Hematopoietic multipotent progenitor cell treated with erythropoietin and hydrocortisone succinate and interleukin-3 and kit ligand, for 17 days (in vitro differentiated cells): ENCODE data around the gene DLEC1.
"Not testable (repeated sequence)": the region's sequence is repeated elsewhere in the genome, so short reads cannot be mapped to it uniquely, and the experiment has no call there.

ENCODE experiments used
- DNase-seq: peaks from one replicate; pipeline ENCODE4 v3.0.0-alpha.2; 2015; ENCODE audit warnings: low spot score

The DLEC1 gene

GRCh38 chr3:38120693-38121450 is 81.9 kb downstream of the DLEC1 start:
- DNase-seq, result no peak

GRCh38 chr3:38121451-38121831 is 82.4 kb downstream of the DLEC1 start:
- DNase-seq, result no peak

GRCh38 chr3:38121832-38122461 is 82.9 kb downstream of the DLEC1 start:
- DNase-seq, result no peak

DNA sequence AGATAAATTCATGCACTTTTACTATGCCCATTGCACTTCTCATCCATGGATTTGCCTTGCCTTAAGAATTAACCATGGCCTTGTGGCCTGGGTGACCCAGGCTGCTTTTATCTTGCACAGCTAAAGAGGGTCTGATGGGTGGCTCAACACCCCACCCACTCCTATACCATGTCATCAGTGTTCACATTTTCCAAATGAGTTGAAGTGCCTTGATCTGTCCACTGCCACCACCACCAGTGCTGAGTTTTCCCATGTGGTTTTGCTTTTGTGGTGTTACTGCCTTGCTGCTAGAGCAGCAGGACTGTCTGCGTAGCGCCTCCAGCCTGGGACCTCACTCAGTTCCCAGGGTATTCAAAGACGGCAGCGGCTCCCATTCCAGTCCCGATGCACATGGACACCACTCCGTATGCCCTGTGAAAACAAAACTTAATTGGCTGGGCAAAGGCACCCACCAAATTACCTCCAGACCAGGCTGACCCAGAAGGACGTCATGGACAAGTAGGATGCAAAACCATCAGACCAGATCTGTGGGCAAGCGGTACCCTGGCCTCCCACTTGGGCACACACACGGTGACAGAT is 83.8 kb downstream of the DLEC1 start:
- DNase-seq, result no peak

DNA sequence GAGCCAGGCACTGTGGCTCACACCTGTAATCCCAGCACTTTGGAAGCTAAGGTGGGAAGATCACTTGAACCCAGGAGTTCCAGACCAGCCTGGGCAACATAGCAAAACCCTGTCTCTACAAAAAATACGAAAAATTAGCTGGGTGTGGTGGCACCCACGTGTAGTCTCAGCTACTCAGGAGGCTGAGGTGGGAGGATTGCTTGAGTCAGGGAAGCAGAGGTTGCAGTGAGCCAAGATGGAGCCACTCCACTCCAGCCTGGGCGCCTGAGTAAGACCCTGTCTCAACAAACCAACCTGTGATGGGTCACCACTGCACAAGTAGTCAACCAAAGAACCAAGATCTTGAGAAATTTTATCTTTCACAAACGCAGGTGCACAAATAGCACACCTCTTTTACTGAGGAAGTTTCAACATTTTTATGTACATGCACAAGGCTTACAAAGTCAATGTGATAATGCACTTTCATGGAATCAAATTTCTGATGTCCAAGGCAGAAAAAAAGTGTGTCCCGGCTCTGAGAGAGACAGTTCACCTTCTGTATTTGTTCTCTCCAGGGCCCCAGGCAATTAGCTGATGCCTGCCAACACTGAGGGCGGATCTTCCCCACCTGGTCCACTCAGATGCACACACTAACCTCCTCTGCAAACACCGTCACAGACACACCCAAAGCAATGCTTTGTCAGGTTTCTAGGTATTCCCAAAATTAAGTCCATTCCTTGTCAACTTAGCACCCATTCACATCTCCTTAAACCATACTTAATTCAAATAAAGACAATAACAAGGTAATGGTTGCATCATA is 85.5 kb downstream of the DLEC1 start:
- no peak for DNase-seq

GRCh38 chr3:38125305-38126120 is 86.5 kb downstream of the DLEC1 start:
- DNase-seq, result no peak

DNA sequence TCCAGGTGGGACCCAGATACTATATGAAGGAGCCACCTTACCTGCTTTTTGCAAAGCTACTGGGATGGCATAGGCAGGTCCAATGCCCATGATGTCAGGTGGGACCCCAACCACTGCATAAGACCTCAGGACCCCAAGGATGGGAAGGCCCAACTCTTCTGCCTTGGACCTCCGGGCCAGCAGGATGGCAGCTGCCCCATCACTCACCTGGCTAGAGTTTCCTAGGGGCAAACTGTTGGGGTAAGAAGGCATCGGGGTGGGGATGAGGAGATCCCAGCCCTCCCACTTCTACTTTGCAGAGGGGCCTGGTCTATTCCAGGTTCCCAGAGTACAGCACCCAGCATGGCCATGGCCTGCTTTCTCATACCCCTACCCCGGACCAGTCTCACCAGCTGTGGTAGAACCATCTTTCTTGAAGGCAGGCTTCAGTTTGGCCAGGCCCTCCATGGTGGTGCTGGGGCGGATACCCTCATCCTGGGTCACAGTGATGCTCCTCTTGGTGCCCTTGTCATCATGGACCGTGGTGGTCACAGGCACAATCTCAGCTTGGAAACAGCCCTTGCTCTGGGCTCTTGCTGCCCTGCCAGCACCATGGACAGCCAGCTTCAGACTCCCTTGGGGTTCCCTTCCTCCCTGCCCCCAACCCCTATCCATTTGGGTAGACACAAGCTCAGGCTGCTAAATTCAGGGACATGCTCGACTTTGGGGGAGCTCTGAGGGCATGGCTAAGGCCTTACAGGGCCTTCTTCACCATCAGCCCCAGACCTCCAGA is 87.3 kb downstream of the DLEC1 start:
- no peak for DNase-seq

GRCh38 chr3:38127611-38128302 is 88.7 kb downstream of the DLEC1 start:
- DNase-seq, result no peak

DNA sequence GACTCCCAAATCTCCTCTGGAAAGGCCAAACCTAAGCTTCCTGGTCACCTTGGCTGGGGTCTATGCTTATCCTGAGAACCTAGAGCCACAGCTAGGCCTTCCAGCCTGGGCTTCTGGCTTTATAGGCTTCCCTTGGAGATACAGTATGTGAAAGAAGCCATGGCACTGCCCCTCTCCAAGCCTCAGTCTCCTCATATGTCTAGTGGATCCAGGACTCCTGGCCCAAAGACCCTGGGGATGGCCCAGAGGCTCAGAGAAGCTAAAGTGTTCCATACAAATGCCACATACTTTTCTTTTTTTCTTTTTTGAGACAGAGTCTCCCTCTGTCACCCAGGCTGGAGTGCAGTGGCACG is 89.3 kb downstream of the DLEC1 start:
- DNase-seq, result no peak

GRCh38 chr3:38129058-38129457 is 90.0 kb downstream of the DLEC1 start:
- no peak for DNase-seq

GRCh38 chr3:38130631-38131065 is 91.6 kb downstream of the DLEC1 start:
- DNase-seq, result no peak

DNA sequence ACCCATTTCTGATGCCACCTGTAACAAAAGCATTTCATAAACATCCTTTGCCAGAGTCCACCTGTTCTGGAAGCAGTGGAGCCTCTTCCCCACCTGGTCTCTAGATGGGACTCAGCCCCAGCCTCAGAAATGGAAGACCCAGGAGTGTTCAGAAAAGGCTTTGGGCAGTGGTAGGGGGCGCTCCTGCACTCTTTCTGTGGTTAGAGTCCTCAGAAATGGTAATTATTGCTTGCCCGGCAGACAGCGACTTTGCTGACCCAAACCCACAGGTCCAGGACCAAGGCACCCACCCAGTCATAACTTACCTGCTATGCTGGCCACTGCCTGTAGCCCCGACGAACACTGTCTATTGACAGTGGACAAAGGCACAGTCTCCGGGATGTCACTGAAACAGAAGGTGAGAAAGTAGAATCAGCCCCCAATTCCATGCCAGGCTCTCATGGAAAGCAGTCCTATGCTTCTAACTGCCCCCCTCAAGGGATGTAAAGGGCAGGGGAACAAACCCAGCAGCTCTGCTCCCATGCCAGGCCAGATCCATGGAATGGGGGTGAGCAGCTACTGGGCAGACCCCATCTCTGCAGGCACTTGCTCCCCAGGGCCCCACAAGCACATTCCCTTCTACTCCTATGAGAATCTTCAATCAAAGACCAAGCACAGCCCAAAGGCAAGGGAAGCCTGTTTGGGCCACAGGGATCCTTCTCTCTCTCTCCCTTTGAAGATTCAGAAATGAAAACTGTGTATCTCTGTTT is 92.8 kb downstream of the DLEC1 start:
- peak; percentile 61 for DNase-seq

GRCh38 chr3:38133209-38133556 is 94.2 kb downstream of the DLEC1 start:
- DNase-seq, result no peak

DNA sequence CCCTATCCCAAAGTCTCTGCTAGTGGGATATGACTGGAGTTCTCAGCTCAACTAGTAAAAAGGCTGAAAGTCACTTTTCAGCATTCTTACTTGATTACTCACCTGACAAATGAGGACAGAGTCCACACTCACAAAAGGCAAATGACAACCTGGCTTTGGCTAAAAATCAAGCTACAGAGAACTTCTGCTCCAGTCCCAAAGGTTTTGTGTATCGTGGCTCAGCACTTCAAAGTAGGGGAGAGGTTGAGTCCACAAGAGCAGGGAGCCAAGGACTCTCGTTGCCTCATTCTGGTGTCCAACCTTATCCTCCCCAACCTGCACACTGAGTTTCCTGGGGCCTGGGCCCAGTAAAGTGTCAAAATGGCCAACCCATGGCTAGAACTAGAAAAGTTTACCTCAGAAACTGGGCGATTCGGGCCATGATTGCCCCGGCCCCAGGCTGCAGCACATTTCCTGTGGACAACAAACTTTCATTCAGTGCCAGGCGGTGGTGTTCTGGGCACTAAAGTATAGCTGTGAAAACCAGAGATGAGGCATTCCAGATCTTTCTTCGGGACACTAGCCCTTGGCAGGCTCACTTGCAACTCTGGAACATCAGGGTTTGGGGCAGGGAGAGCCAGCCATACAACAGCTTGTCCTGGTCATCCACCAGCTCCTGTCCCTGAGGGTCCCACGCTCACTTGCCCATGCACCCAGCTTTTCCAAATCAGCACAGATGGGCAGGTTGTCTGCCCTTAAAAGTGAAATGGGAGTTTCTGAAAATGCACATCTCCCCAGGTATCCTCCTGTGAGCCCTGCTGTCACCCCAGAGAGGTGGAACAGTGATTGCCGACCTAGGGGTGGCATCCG is 94.8 kb downstream of the DLEC1 start:
- no peak for DNase-seq

DNA sequence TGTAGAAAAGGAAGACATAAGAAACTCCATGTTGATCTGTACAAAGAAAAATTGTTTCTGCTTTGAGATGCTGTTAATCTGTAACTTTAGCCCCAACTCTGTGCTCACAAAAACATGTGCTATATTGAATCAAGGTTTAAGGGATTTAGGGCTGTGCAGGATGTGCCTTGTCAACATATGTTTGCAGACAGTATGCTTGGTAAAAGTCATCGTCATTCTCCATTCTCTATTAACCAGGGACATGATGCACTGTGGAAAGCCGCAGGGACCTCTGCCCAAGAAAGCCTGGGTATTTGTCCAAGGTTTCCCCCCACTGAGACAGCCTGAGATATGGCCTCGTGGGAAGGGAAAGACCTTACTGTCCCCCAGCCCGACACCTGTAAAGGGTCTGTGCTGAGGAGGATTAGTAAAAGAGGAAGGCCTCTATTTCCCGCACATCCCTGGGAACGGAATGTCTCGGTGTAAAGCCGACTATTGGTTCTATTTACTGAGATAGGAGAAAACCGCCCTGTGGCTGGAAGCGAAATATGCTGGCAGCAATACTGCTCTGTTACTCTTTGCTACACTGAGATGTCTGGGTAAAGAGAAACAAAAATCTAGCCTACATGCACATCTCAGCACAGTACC is 95.6 kb downstream of the DLEC1 start:
- not testable (repeated sequence) for DNase-seq

DNA sequence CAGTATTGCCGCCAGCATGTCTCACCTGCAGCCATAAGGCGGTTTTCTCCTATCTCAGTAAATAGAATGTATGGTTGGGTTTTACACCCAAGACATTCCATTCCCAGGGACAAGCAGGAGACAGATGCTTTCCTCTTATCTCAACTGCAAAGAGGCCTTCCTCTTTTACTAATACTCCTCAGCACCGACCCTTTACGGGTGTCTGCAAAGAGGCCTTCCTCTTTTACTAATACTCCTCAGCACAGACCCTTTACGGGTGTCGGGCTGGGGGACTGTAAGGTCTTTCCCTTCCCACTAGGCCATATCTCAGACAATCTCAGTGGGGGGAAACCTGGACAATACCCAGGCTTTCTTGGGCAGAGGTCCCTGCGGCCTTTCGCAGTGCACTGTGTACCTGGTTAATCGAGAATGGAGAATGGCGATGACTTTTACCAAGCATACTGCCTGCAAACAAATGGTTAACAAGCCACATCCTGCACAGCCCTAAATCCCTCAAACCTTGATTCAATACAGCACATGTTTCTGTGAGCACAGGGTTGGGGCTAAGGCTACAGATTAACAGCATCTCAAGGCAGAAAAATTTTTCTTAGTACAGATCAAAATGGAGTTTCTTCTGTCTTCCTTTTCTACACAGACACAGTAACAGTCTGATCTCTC is 96.7 kb downstream of the DLEC1 start:
- DNase-seq, result not testable (repeated sequence)

GRCh38 chr3:38136393-38136776 is 97.4 kb downstream of the DLEC1 start:
- no peak for DNase-seq
